NCI-H187 treated with DMSO at 0.1 percent for 48 hours (cell line): ENCODE data around the gene ARGLU1.

Experiments
- DNase-seq: peaks from one replicate; lab custom pipeline; 2025; lab: John Stamatoyannopoulos, UW

Gene ARGLU1

GRCh38 chr13:106541826-106542225 lies 26.1 kb downstream of the ARGLU1 start:
- DNase-seq, result no peak

- no peak for DNase-seq
Observed at GRCh38 chr13:106540613-106541012, 27.3 kb downstream of the ARGLU1 start.

- no peak for DNase-seq
Observed at GRCh38 chr13:106537521-106537920, 30.4 kb downstream of the ARGLU1 start.

- peak; percentile 50 for DNase-seq
Observed at GRCh38 chr13:106536244-106537034, 31.5 kb downstream of the ARGLU1 start.

GRCh38 chr13:106535552-106536243 lies 32.2 kb downstream of the ARGLU1 start, which contains the start of gene EFNB2:
EFNB2 (minus strand) TSS chr13:106535662; CDS start chr13:106534964, 698 bp downstream.
- DNase-seq, result peak; percentile 75

- no peak for DNase-seq
Observed at GRCh38 chr13:106534639-106535551, 33.0 kb downstream of the ARGLU1 start.

GRCh38 chr13:106533943-106534638 lies 33.8 kb downstream of the ARGLU1 start:
- no peak for DNase-seq

- no peak for DNase-seq
Observed at GRCh38 chr13:106533101-106533942, 34.6 kb downstream of the ARGLU1 start.

- DNase-seq, result no peak
Observed at GRCh38 chr13:106532111-106532929, 35.6 kb downstream of the ARGLU1 start.

- DNase-seq, result no peak
Observed at GRCh38 chr13:106530980-106531481, 36.9 kb downstream of the ARGLU1 start.

- DNase-seq, result no peak
Observed at GRCh38 chr13:106530171-106530851, 37.6 kb downstream of the ARGLU1 start.

GRCh38 chr13:106529415-106530170 lies 38.3 kb downstream of the ARGLU1 start:
- no peak for DNase-seq

- DNase-seq, result no peak
Observed at GRCh38 chr13:106528718-106529414, 39.1 kb downstream of the ARGLU1 start.

- peak; percentile 71 for DNase-seq
Observed at GRCh38 chr13:106527826-106528225, 40.1 kb downstream of the ARGLU1 start.

- no peak for DNase-seq
Observed at GRCh38 chr13:106527445-106527801, 40.5 kb downstream of the ARGLU1 start.

- DNase-seq, result no peak
Observed at GRCh38 chr13:106526738-106527444, 41.0 kb downstream of the ARGLU1 start.

GRCh38 chr13:106525865-106526264 lies 42.1 kb downstream of the ARGLU1 start:
- no peak for DNase-seq
